ENCODE results near the gene RHBDD2.
A peak's percentile ranks its signal among the peaks of the same experiment; 100 is the strongest.

RHBDD2 gene

GRCh38 chr7:75924889-75925288 lies 46.1 kb downstream of the RHBDD2 start:
- H3K4me2 ChIP-seq (ENCODE audit: low read length, poor library complexity, severe bottlenecking): no peak overlapping the region
- no peak for DNase-seq
- no peak overlapping the region for H2BK15ac ChIP-seq (ENCODE audit: low read depth, poor library complexity, severe bottlenecking)
- H4K91ac ChIP-seq (ENCODE audit: low read length): no peak overlapping the region
- H3K18ac ChIP-seq (ENCODE audit: low read depth in 1 of 2, low read length in 2 of 2): no peak overlapping the region
- H3K9ac ChIP-seq (ENCODE audit: low read length): no peak overlapping the region
- no peak overlapping the region for H3K14ac ChIP-seq (ENCODE audit: low read length in 2 of 2)
- peak overlapping the region; percentile 40 for H2AK5ac ChIP-seq (ENCODE audit: low read length, severe bottlenecking)
- peak overlapping the region; percentile 64 for H3K27ac ChIP-seq (ENCODE audit: low read length, poor library complexity, severe bottlenecking)
- H3K9me3 ChIP-seq (ENCODE audit: control insufficient read depth, low read length): no peaks in the 10 kb centered on the region
- H3K27me3 ChIP-seq (ENCODE audit: control insufficient read depth in 1 of 2, insufficient read depth in 1 of 2, low read length in 2 of 2): no peaks in the 10 kb centered on the region
- H3K23ac ChIP-seq (ENCODE audit: low read length in 2 of 2): no peak overlapping the region
- H2BK120ac ChIP-seq (ENCODE audit: low read depth, low read length): no peak overlapping the region
- H3K4me1 ChIP-seq (ENCODE audit: control insufficient read depth, insufficient read depth, low read depth, low read length): peaks cover 14% of the 10 kb centered on the region
- no peak overlapping the region for H2AFZ ChIP-seq (ENCODE audit: low read depth, low read length)
- peaks cover 44% of the 10 kb centered on the region for H3K79me1 ChIP-seq (replicated peaks; ENCODE audit: low read length, poor library complexity, severe bottlenecking)
- no peak overlapping the region for H2BK12ac ChIP-seq (ENCODE audit: low read length in 2 of 2)
- WGBS: 97% methylated on average over 2 of the region's 2 CpGs
- H3K36me3 ChIP-seq (ENCODE audit: control insufficient read depth in 1 of 2, insufficient read depth in 2 of 2, low read depth in 1 of 2, low read length in 2 of 2): peaks cover 10 to 26% of the 10 kb centered on the region in 2 experiments
- no peak overlapping the region for H4K8ac ChIP-seq (ENCODE audit: low read length)
- no peak overlapping the region for H3K4me3 ChIP-seq (ENCODE audit: insufficient read depth in 1 of 2, low read depth in 1 of 2, low read length in 2 of 2)
- H2BK5ac ChIP-seq (ENCODE audit: low read depth, low read length, poor library complexity, severe bottlenecking): no peak overlapping the region
- no peak overlapping the region for H3K4ac ChIP-seq (ENCODE audit: low read depth in 1 of 2, low read length in 2 of 2)

GRCh38 chr7:75925717-75926435 lies 47.0 kb downstream of the RHBDD2 start:
- H3K36me3 ChIP-seq (ENCODE audit: control insufficient read depth in 1 of 2, insufficient read depth in 2 of 2, low read depth in 1 of 2, low read length in 2 of 2): peaks cover 10 to 24% of the 10 kb centered on the region in 2 experiments
- H3K79me1 ChIP-seq (replicated peaks; ENCODE audit: low read length, poor library complexity, severe bottlenecking): peaks cover 46% of the 10 kb centered on the region
- H3K23ac ChIP-seq (ENCODE audit: low read length in 2 of 2): no peak overlapping the region
- no peak overlapping the region for H3K14ac ChIP-seq (ENCODE audit: low read length in 2 of 2)
- peak overlapping the region; percentile 39 for H2AK5ac ChIP-seq (ENCODE audit: low read length, severe bottlenecking)
- no peak overlapping the region for H4K91ac ChIP-seq (ENCODE audit: low read length)
- H3K4me3 ChIP-seq (ENCODE audit: insufficient read depth in 1 of 2, low read depth in 1 of 2, low read length in 2 of 2): no peak overlapping the region
- no peak overlapping the region for H2BK5ac ChIP-seq (ENCODE audit: low read depth, low read length, poor library complexity, severe bottlenecking)
- no peaks in the 10 kb centered on the region for H3K27me3 ChIP-seq (ENCODE audit: control insufficient read depth in 1 of 2, insufficient read depth in 1 of 2, low read length in 2 of 2)
- no peak overlapping the region for H2AFZ ChIP-seq (ENCODE audit: low read depth, low read length)
- no peak overlapping the region for H3K4me2 ChIP-seq (ENCODE audit: low read length, poor library complexity, severe bottlenecking)
- H2BK15ac ChIP-seq (ENCODE audit: low read depth, poor library complexity, severe bottlenecking): no peak overlapping the region
- peaks cover 13% of the 10 kb centered on the region for H3K4me1 ChIP-seq (ENCODE audit: control insufficient read depth, insufficient read depth, low read depth, low read length)
- H2BK120ac ChIP-seq (ENCODE audit: low read depth, low read length): no peak overlapping the region
- H2BK12ac ChIP-seq (ENCODE audit: low read length in 2 of 2): no peak overlapping the region
- DNase-seq: no peak
- H3K9ac ChIP-seq (ENCODE audit: low read length): no peak overlapping the region
- no peak overlapping the region for H3K18ac ChIP-seq (ENCODE audit: low read depth in 1 of 2, low read length in 2 of 2)
- WGBS: 98% methylated on average over 10 of the region's 10 CpGs
- no peak overlapping the region for H4K8ac ChIP-seq (ENCODE audit: low read length)
- no peaks in the 10 kb centered on the region for H3K9me3 ChIP-seq (ENCODE audit: control insufficient read depth, low read length)
- H3K4ac ChIP-seq (ENCODE audit: low read depth in 1 of 2, low read length in 2 of 2): no peak overlapping the region
- no peak overlapping the region for H3K27ac ChIP-seq (ENCODE audit: low read length, poor library complexity, severe bottlenecking)

GRCh38 chr7:75928568-75928914 lies 49.7 kb downstream of the RHBDD2 start:
- H4K91ac ChIP-seq (ENCODE audit: low read length): no peak overlapping the region
- no peak overlapping the region for H2AK5ac ChIP-seq (ENCODE audit: low read length, severe bottlenecking)
- peaks cover 8 to 21% of the 10 kb centered on the region in 2 experiments for H3K36me3 ChIP-seq (ENCODE audit: control insufficient read depth in 1 of 2, insufficient read depth in 2 of 2, low read depth in 1 of 2, low read length in 2 of 2)
- peaks cover 39% of the 10 kb centered on the region for H3K79me1 ChIP-seq (replicated peaks; ENCODE audit: low read length, poor library complexity, severe bottlenecking)
- H4K8ac ChIP-seq (ENCODE audit: low read length): no peak overlapping the region
- peaks cover 18% of the 10 kb centered on the region for H3K4me1 ChIP-seq (ENCODE audit: control insufficient read depth, insufficient read depth, low read depth, low read length)
- H2BK12ac ChIP-seq (ENCODE audit: low read length in 2 of 2): no peak overlapping the region
- H2AFZ ChIP-seq (ENCODE audit: low read depth, low read length): no peak overlapping the region
- H3K27ac ChIP-seq (ENCODE audit: low read length, poor library complexity, severe bottlenecking): no peak overlapping the region
- no peak overlapping the region for H2BK5ac ChIP-seq (ENCODE audit: low read depth, low read length, poor library complexity, severe bottlenecking)
- no peak overlapping the region for H3K4me3 ChIP-seq (ENCODE audit: insufficient read depth in 1 of 2, low read depth in 1 of 2, low read length in 2 of 2)
- H3K9me3 ChIP-seq (ENCODE audit: control insufficient read depth, low read length): no peaks in the 10 kb centered on the region
- no peak overlapping the region for H3K4me2 ChIP-seq (ENCODE audit: low read length, poor library complexity, severe bottlenecking)
- WGBS: 90% methylated on average over 4 of the region's 4 CpGs
- H3K9ac ChIP-seq (ENCODE audit: low read length): no peak overlapping the region
- H2BK120ac ChIP-seq (ENCODE audit: low read depth, low read length): no peak overlapping the region
- no peaks in the 10 kb centered on the region for H3K27me3 ChIP-seq (ENCODE audit: control insufficient read depth in 1 of 2, insufficient read depth in 1 of 2, low read length in 2 of 2)
- no peak overlapping the region for H3K14ac ChIP-seq (ENCODE audit: low read length in 2 of 2)
- H3K4ac ChIP-seq (ENCODE audit: low read depth in 1 of 2, low read length in 2 of 2): no peak overlapping the region
- no peak overlapping the region for H3K23ac ChIP-seq (ENCODE audit: low read length in 2 of 2)
- H3K18ac ChIP-seq (ENCODE audit: low read depth in 1 of 2, low read length in 2 of 2): no peak overlapping the region
- H2BK15ac ChIP-seq (ENCODE audit: low read depth, poor library complexity, severe bottlenecking): no peak overlapping the region
- DNase-seq: no peak

GRCh38 chr7:75931680-75932079 lies 52.8 kb downstream of the RHBDD2 start:
- no peak for DNase-seq
- Histone ChIP-seq H3K14ac (ENCODE audit: low read length in 2 of 2) (no peak overlapping the region), H3K36me3 (ENCODE audit: control insufficient read depth in 1 of 2, insufficient read depth in 2 of 2, low read depth in 1 of 2, low read length in 2 of 2) (peaks cover 13 to 21% of the 10 kb centered on the region in 2 experiments), H3K79me1 (replicated peaks; ENCODE audit: low read length, poor library complexity, severe bottlenecking) (peaks cover 37% of the 10 kb centered on the region), H3K27me3 (ENCODE audit: control insufficient read depth in 1 of 2, insufficient read depth in 1 of 2, low read length in 2 of 2) (no peaks in the 10 kb centered on the region), H3K4me2 (ENCODE audit: low read length, poor library complexity, severe bottlenecking) (peak overlapping the region; percentile 21), H2AFZ (ENCODE audit: low read depth, low read length) (no peak overlapping the region), H2AK5ac (ENCODE audit: low read length, severe bottlenecking) (peak overlapping the region; percentile 35), H3K4me1 (ENCODE audit: control insufficient read depth, insufficient read depth, low read depth, low read length) (peaks cover 21% of the 10 kb centered on the region), H3K9me3 (ENCODE audit: control insufficient read depth, low read length) (no peaks in the 10 kb centered on the region), H4K91ac (ENCODE audit: low read length) (no peak overlapping the region), H3K18ac (ENCODE audit: low read depth in 1 of 2, low read length in 2 of 2) (no peak overlapping the region), H4K8ac (ENCODE audit: low read length) (no peak overlapping the region), H3K23ac (ENCODE audit: low read length in 2 of 2) (no peak overlapping the region), H2BK12ac (ENCODE audit: low read length in 2 of 2) (no peak overlapping the region), H3K4me3 (ENCODE audit: insufficient read depth in 1 of 2, low read depth in 1 of 2, low read length in 2 of 2) (no peak overlapping the region), H3K4ac (ENCODE audit: low read depth in 1 of 2, low read length in 2 of 2) (no peak overlapping the region), H2BK5ac (ENCODE audit: low read depth, low read length, poor library complexity, severe bottlenecking) (no peak overlapping the region), H3K9ac (ENCODE audit: low read length) (no peak overlapping the region), H2BK15ac (ENCODE audit: low read depth, poor library complexity, severe bottlenecking) (no peak overlapping the region), H2BK120ac (ENCODE audit: low read depth, low read length) (no peak overlapping the region), H3K27ac (ENCODE audit: low read length, poor library complexity, severe bottlenecking) (no peak overlapping the region)
- 85% methylated on average over 5 of the region's 5 CpGs for WGBS
